WERI-Rb-1 (cell line): Measurements from ENCODE around the gene FUOM.

Experiments
- DNase-seq: peaks from one replicate; pipeline ENCODE4 v3.0.0-alpha.2; 2020
- H3K27ac ChIP-seq: fragments of 250-450 bp; sonication (Bioruptor Pico); 2 replicates; pipeline ENCODE4 v1.5.1; 2020; ENCODE audit warnings: mild to moderate bottlenecking, moderate library complexity
- H3K27me3 ChIP-seq: fragments of 250-450 bp; sonication (Bioruptor Pico); 2 replicates; pipeline ENCODE4 v1.5.1; 2021; ENCODE audit warnings: mild to moderate bottlenecking, low read depth, moderate library complexity; ENCODE audit not compliant: insufficient read depth, severe bottlenecking
- H3K36me3 ChIP-seq: fragments of 250-450 bp; sonication (Bioruptor Pico); 2 replicates; pipeline ENCODE4 v1.5.1; 2020; ENCODE audit warnings: mild to moderate bottlenecking, moderate library complexity
- H3K4me3 ChIP-seq: 2 replicates; pipeline ENCODE4 v1.5.1; 2011; ENCODE audit warnings: low read depth, mild to moderate bottlenecking, control low read depth, low read length
- H3K9me3 ChIP-seq: fragments of 250-450 bp; sonication (Bioruptor Pico); 2 replicates; pipeline ENCODE4 v1.5.1; 2021; ENCODE audit warnings: mild to moderate bottlenecking, moderate library complexity; ENCODE audit not compliant: severe bottlenecking
- CTCF ChIP-seq: IDR thresholded peaks from 2 replicates; pipeline ENCODE4 v1.5.1; 2011; ENCODE audit warnings: low read depth, mild to moderate bottlenecking, control low read depth, inconsistent platforms, low read length

Gene FUOM

DNA sequence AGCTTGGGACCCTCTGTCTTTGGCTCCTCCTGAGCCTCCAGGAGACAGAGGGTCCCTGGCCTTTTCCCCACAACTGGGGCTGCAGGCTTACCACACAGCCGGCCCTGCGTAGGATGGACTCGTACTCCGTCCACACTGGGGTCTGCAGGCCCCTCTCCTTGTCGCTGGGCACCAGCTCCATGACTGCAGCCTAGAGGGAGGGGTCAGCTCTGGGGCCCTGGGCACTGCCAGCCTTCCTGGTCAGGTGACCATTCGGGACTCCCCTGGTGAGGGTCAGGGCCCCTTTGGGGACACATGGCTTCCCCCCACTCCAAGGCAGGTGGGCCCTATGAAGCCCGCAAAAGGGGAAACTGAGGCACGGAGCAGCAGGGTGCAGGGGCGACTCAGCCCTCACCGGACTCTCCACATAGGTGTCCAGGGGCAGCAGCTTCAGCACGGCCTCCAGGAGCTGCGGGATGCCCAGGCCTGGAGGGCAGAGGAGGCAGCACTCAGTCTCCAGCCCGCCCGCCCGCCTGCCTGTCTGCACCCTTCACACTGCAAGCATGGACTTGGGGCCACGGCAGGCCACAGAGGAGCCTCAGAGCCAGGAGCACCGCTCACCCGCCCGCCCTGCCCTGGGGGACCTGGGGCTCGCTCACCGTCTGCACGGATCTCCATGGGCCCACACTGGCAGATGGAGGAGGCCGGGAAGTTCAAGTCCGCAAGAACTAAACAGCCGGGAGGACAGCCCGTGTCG is 1.1 kb downstream of the FUOM start:
- no peak for DNase-seq
- Histone ChIP-seq H3K27ac (no peak overlapping the region), H3K27me3 (no peaks in the 10 kb centered on the region), H3K4me3 (no peak overlapping the region), H3K9me3 (no peaks in the 10 kb centered on the region), H3K36me3 (peaks cover 3% of the 10 kb centered on the region)
- no peak for TF ChIP-seq CTCF

DNA sequence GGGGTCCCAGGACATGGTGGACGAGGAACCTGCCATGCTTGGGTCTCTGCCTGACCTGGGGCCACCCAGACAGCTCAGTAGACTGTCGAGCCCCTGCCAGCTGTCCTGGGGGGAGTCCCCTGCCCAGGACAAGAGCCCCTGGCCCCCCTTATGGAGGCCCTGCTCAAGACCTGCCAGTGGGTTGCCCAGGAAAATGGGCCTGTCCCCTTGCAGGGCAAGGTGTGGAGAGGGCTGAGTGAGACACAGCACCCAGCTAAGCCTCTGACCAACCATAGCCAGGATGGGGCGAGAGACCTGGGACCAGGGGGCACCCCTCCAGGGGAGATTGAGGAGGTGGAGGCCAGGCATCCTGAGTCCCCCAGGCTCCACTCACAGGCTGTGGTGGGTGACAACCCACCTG is 1.8 kb downstream of the FUOM start:
- no peak overlapping the region for H3K4me3 ChIP-seq
- no peak for DNase-seq
- no peaks in the 10 kb centered on the region for H3K9me3 ChIP-seq
- no peaks in the 10 kb centered on the region for H3K36me3 ChIP-seq
- H3K27me3 ChIP-seq, result no peaks in the 10 kb centered on the region
- TF ChIP-seq CTCF, result no peak
- no peak overlapping the region for H3K27ac ChIP-seq

DNA sequence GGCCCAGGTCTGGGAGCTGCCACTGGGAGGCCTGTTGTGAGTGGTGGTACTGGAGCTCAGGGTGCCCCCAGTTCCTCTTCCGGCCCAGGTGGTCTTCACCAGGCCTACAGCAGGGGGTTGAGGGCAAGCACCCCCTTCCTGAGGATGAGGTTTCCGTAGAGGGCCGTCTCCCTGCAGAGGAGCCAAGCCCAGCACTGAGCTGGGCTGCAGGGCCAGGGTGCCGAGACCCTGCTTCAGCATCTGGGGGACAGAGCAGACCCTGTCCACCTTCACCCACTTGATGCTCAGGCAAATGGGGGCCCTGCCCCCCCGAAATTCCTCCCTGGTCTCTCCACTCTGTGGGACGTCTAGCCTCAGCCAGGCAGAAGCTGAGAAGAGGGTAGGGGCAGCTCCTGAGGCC is 2.6 kb downstream of the FUOM start:
- Histone ChIP-seq H3K27ac (no peak overlapping the region), H3K9me3 (no peaks in the 10 kb centered on the region), H3K4me3 (no peak overlapping the region), H3K27me3 (no peaks in the 10 kb centered on the region), H3K36me3 (no peaks in the 10 kb centered on the region)
- DNase-seq, result no peak
- TF ChIP-seq CTCF, result no peak

GRCh38 chr10:133354672-133355240 is 3.1 kb downstream of the FUOM start:
- Histone ChIP-seq H3K27ac (no peak overlapping the region), H3K9me3 (no peaks in the 10 kb centered on the region), H3K4me3 (no peak overlapping the region), H3K27me3 (no peaks in the 10 kb centered on the region), H3K36me3 (no peaks in the 10 kb centered on the region)
- TF ChIP-seq CTCF, result no peak
- DNase-seq, result no peak

DNA sequence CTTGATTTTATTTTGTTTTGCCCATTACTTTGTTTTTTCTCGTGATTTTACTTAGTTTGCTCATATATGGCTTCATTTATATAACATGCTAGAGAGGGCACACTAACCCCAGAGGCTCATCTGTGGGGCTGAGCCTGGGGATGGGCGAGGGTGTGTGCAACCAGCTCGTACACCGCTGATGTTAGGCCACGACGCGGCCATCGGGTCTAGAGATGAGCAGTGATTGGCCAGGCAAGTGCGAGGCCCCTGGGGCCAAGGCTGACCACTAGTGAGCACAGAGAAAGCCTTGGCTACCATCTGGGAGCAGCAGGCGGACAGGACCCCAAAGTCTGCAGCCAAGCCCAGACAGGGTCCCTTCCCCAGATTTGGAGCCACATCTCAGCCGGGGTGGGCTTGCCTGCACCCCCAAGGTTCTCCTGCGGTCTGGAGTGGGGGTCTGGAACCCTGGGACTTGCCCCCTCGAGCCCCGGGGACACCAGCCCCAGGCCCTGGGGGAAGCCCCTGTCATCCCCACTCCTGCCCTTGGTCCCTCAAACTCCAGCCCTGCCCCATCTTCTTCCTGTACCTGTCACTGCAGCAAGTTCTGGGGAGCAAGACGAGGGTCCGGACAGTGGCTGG is 3.7 kb downstream of the FUOM start:
- no peak overlapping the region for H3K4me3 ChIP-seq
- H3K27ac ChIP-seq, result no peak overlapping the region
- H3K27me3 ChIP-seq, result no peaks in the 10 kb centered on the region
- H3K9me3 ChIP-seq, result no peaks in the 10 kb centered on the region
- H3K36me3 ChIP-seq, result no peaks in the 10 kb centered on the region
- TF ChIP-seq CTCF, result no peak
- DNase-seq, result no peak
